ENCODE data around the gene MRGPRG.
"Not testable (repeated sequence)": the region's sequence is repeated elsewhere in the genome, so short reads cannot be mapped to it uniquely, and the experiment has no call there.

Gene MRGPRG

DNA sequence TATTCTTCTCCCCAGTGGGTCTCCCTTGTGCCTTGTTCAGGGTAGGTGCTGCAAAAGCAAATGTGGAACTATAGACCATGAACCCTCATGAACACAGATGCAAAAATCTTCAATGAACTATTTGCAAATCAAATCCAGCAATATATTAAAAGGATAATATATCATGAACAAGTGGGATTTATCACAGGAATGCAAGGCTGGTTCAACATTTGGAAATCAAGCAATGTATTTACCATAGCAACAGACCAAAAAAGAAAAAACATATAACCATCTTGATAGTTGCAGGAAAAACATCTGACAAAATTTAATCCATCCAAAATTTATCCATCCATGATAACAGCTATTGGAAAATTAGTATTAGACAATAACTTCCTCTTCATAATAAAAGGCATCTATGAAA, 42.1 kb downstream of the MRGPRG start:
- no peak for DNase-seq (ENCODE audit: low read depth)

DNA sequence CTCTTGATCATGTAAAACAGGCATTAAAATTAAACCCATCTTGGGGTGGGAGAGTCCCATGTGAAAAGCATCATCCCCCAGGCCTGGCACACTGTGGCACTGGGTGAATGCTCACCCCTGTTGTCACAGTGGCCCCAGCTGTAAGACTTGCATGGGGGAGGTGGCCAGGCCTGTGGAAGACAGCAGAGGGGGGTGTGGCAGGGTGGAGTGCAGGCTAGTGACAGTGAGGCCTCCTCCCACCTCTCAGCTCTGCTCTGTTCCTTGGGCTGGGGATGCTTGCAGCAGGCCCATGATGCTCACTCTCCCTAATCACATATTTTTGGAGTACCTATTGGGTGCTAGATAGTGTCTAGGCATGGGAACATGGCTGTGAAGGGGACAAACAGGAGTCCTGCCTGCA, 43.4 kb downstream of the MRGPRG start:
- DNase-seq (ENCODE audit: low read depth) = no peak

DNA sequence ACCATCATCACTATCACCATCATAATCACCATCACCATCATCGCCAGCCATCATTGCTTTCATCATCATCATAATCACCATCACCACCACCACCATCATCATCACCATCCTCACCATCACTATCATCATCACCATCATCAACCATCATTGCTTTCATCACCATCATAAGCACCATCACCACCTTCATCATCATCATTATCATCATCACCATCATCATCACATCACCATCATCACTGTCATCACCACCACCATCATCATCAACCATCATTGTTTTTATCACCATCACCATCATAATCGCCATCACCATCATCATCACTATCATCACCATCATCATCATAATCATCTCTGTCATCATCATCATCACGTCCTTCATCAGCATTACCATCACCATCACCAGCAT, 44.2 kb downstream of the MRGPRG start:
- DNase-seq (ENCODE audit: low read depth) = no peak

DNA sequence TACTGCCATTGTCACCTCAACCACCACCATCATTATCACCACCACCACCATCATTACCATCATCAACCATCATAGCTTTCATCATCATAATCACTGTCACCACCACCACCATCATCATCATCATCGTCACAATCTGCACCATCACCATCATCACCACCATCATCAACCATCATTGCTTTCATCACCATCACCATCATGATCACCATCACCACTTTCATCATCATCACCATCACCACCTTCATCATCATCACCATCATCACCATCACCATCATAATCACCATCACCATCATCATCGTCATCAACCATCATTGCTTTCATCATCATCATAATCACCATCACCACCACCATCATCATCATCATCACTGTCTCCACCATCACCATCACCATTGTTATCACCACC, 44.8 kb downstream of the MRGPRG start:
- no peak for DNase-seq (ENCODE audit: low read depth)

DNA sequence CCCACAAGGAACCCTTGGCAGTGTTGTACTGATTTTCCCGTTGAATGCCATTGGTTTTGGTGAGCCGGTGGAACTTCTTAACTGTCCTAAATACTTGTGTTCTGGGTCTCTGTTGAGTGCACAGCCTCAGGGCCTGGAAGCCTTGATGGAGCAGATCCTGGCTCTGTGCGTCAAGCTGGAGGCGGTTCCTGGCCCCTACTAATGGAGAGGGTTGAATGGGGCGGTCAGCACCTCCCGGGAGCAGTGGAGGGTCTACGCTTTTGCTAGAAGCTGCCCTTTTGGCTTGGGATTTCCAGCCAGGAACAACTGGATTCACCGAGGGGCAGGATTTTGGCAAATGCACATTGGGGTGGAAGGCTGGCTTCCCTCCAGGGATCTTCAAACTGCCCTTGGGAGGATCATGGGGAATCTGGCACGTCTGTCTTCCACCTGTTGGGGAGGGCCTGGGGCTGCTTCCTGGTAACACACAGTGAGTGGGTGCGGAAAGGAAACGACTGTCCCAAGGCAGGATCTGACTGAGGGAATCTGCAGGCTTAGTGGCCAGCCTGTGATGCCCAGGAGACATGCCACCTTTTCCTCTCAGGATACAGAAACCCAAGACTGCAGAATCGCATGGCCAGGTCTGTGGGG, 46.6 kb downstream of the MRGPRG start:
- DNase-seq (ENCODE audit: low read depth) = no peak

DNA sequence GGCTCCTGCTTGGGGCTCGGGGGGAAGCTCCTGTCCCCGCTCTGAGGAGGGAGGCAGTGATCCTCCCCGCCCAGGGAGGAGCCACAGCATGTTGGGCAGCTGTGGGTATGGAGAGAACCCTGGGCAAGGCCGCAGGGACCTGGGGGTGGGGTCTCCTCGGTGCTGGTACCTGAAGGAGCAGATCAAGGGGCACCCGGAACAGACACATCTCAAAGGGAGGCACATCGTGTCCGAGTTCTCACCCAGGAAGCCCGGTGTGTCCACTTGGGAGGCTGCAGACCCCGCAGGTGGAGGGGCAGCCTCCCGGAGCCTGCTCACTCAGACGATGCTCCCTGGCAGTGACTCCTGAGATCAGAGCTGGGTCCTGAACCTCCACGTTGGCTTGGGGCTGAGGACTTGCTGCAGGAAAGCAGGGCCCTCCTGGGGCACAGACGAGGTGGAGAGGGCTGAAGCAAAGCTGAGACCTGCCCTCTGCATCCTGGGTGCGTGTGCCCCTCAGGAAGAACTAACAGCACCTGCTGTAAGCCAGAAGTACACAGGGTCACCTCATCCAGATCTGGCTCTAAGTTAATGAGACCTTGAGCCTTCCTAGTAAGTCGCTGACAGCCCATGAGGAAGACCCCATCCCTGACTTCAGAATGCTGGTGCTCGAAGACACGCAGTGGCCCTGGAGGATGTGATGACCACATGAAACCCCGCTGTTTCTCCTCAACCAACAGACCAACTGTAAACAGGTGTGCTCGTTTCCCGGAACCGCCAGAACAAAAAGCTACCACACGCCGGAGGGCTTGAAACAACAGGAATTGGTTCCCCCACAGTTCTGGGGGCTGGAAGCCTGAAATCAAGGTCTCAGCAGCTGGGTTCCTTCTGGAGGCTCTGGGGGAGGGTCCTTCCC, 47.6 kb downstream of the MRGPRG start:
- DNase-seq (ENCODE audit: low read depth) = no peak

DNA sequence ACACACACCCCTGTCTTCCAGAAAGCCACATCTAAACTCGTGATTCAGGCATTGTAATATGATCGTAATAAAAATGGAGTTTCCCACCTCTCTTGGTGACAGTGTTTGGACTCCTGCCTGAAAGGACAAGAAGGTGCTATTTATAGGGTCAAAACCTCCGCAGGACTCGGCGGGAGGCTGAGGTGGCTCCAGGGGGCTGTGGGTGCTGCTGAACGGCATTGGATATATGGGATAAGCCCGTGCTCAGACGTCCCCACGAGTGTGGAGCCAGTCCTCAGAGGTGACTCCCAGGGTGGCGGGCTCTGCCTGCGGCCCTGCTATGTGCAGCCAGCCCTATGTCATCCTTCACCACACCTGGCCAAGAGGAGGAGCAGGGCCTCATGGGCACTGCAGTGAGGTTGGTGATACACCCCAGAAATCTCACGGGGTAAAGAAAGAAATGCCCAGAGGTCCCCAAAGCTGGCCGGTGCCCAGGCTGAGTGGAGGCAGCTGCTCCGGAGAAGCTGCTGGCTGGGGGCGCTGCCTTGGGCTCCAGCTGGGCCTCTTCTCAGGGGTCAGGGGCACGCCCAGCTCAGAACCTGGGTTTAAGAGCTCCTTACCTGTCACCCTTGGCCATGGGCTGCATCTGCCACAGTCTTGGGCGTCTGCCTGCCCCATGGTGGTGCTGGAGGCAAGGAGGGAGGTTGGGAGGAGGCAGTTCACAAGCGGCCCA, 48.4 kb downstream of the MRGPRG start:
- no peak for DNase-seq (ENCODE audit: low read depth)

DNA sequence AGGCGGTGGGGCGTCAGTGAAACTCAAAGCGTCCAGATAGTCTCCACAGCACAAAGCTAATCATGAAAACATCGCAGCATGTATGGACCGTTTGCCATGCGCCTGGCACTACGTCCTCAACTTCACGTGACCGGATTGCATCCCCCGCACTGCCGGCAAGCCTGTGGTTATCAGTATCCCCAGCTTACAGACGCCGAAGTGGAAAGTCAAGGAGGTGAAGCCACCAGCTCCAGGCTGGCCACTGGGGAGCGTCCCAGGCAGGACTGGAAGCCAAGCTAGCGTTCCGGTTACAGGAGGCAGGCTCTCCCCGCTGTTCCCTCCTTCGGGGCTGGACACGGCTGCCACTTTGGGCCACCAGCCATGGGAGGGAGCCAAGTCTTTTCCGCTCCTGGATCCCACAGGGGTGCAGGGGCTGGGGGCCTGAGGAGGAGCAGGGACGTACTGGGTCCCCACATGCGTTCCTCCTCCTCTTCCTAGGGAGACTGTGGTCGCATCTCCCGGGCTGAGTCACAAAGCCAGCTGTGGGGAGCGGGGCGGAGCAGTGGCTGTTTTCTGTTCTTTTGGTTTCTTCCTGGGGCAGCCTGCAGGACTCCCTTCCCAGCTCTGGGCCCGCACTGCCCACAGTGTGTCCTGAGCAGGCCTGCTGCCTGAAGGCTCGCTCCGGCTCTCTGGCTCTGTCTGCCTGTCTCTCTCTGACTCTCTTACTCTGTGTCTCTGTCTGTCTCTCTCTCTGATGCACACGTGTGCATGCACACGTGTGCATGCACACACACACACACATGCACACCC, 49.2 kb downstream of the MRGPRG start:
- DNase-seq (ENCODE audit: low read depth) = no peak

DNA sequence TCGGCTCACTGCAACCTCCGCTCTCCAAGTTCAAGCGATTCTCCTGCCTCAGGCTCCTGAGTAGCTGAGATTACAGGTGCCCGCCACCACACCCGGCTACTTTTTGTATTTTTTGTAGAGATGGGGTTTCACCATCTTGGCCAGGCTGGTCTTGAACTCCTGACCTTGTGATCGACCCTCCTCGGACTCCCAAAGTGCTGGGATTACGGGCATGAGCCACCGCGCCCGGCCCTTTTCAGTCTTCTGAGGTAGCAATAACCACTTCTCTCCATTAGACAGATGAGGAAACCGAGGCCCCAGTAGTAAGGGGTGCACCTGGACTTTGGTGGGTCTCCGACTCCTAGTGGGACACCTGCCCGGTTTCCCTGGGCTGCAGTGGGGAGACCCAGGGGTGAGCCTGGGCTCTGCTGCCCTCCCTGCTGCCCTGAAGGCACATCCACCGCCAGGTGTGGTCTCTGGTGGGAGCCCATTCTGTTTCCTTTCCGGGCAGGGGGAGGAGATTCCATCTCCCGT, 49.8 kb downstream of the MRGPRG start:
- DNase-seq (ENCODE audit: low read depth) = not testable (repeated sequence)

Data from stimulated activated CD8-positive, alpha-beta memory T cell treated with anti-CD3 and anti-CD28 coated beads, Interleukin-7, amount 100 ng/mL, for 24 hours (primary cell).